ENCODE measurements around the gene SPRR4.
A peak's percentile ranks its signal among the peaks of the same experiment; 100 is the strongest.
"Not testable (repeated sequence)": the region's sequence is repeated elsewhere in the genome, so short reads cannot be mapped to it uniquely, and the experiment has no call there.

SPRR4 gene

DNA sequence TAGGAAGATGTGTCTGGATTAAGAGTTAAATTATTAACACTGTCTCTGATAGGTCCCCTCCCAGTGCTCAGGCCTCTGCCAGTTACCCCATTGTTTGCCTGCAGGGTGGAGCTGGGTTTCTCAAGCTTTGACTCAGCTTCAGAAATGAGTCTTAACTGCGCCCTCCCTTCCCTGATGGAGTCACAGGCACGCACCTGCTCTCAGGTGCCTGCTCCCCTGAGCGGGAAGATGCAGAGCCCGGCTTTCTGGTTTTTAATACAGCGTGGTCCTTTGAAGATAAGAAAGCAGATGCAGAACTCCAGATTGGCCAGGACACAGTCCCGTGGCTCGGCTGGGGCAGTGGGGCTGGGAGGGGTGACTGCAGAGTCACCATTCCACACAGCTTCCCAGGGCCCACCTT lies 3.2 kb upstream of the SPRR4 start:
- no peak for FAIRE-seq

DNA sequence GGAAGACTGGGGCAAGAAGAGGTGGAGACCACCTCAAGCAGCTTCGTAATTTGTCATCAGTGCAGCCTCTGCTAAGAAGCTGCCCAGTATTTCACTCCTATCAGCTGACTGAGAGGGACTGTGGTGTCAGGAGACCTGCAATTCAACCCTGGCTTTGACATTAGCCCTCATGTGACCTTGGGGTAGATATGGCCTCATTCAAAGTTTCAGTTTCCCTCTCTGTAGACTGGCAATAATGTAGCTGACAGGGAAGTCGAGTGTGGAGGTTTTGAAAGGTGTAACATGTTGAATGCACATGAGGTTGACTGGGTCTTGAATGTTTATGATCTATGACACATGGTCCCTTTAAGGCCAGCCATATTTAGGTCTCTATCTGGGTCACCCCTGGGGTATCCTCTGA lies 2.2 kb upstream of the SPRR4 start:
- FAIRE-seq = no peak

DNA sequence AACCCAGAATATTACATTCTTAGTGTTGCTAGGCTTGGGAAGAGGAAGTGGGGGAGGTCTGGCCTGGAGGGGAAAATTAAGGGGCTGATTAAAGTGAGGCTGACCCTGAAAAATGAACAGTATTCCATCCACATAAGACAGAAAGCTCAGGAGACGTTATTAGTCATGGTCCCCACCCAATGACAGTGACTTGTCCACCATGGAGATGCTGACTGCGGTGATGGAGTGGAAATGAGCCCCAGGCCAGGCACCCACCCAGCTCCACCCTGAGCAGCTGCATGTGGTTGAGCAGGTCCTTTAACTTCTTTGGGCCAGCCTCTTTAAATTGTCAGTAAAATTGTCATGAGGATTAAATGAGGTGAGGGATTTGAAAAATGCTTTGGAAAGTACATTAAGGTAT lies 1.4 kb upstream of the SPRR4 start:
- no peak for FAIRE-seq

DNA sequence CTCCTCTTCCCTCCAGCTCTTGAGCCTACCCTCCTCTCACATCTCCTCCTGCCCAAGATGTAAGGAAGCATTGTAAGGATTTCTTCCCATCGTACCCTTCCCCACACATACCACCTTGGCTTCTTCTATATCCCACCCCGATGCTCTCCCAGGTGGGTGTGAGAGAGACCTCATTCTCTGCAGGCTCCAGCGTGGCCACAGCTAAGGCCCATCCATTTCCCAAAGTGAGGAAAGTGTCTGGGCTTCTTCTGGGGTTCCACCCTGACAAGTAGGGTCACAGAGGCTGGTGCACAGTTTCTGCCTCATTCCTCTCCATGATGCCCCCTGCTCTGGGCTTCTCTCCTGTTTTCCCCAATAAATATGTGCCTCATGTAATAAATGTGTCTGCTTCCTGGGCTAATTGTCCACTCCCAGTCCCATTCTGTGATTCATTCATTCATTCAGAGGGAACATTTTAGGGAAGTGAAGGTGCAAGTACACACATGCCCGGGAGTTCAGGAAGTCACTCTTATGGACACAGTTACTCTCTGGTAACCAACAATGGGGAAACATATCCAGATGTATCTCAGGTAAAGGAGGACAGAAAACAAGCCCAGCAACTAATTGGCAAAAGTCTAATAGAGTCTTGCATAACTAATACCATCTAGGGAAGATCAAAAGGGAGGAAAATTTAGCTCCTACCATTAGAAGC lies 1.9 kb downstream of the SPRR4 start:
- no peak for FAIRE-seq

DNA sequence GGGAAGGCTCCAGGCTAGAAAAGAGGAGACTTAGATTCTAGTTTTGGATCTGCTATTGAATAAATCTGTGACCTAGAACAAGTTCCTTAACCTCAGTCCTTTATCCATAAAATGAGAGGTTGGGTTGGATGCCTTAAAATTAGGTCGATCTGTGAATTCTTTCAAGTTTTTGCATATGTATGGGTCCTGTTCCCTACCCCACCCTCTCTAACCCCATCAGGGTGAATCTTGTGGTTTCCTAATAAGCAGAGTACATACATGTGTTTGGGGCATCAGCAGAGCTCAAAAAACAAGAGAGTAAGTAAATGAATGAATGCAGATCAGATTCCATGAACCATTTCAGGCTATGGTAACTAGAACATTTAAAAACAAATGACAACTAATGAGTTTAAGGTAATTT lies 6.2 kb downstream of the SPRR4 start:
- no peak for FAIRE-seq

GRCh38 chr1:152977614-152978013 lies 7.2 kb downstream of the SPRR4 start:
- FAIRE-seq = no peak

GRCh38 chr1:152980676-152981075 lies 10.2 kb downstream of the SPRR4 start:
- FAIRE-seq = no peak

DNA sequence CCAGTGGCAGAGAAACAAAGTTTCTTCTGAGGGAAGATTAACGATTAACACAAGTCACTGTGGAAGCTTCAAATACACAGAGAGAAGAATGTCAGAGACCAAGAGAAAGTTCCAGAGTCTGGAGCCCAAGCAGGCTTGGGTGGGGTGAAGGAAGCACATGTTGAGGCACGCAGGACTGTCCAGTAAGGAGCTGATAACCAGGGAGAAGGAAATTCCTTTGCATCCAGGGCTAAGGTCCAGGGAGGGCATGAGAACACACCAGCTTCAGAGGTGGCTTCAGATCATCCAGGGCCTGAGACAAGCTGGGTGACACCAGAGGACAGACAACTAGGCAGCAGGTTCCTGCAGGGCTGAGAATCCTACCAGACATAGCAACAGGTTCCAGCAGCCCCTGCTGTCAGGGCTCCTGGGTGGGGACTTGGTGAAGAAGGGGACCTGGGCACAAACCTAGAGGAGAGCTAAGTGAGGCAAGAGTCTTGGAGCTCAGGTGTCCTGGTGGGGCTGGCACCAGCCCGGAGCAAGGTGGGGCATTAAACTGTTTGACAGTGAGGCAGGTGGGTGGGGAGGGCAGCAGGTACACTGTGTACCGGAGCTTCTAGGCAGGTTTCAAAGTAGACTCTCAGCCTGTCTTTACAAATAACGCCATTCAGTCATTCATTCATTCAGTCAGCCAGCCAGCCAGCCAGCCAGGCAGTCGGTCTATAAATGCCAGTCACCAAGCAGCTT lies 10.9 kb downstream of the SPRR4 start:
- FAIRE-seq = no peak

DNA sequence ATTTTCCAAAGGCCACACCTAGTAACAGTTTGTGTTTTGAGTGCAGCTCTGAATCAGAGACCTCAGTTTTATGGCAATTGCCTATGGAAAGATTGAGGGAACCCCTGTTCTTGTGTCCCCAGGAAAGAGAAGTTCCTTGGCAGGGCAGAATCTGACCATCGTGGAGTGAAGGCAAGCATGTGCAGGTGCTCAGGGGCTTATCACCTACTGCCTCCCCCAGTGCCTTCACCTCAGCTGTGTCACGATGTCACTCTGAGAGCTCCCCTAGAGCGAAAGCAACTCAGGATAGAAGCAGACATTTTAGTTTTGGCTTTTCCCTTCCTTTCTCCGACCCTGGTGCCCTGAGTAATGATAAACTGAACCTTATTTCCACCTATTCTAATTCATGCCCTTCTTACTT lies 11.6 kb downstream of the SPRR4 start:
- FAIRE-seq = no peak

DNA sequence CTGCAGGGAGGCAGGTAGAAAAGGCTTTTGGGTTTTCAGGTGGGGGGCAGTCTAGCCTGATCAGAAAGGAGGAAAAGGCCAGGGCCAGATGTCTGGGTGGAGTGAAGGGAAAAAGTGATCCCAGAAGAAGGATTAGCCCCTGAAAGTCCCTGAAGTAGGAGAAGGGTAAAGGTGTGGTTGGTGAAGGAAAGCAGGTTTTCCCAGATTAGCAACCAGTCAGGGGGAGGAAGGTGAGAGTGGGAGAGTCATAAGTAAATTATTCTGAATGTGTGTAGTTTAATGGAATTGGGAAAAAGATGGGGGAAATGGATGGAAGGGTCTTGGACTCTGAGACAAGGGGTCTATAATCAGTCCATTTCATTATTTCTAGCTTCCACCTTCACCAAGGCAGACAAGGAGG lies 12.8 kb downstream of the SPRR4 start:
- no peak for FAIRE-seq

DNA sequence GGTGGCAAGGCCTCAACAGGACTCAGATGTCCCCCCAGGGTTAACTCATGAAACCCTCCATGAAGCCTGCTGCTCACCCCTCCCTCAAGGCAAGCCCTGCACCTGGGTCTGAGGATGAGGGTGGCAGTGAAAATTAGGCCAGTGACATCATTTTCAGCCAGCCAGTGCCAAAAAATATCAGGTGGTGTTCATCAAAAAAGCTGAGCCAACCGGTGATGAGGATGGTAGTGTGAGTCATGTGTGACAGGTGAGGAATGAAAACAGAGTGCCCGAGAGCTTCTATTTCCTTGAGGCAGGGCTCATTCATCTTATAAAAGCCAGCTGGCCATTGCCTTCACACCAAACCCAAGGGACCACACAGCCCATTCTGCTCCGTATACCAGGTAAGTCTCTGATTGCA lies 13.3 kb downstream of the SPRR4 start, which contains the start of gene SPRR1A:
Gene SPRR1A, plus strand, starts transcription at position 339 of the 400 bp plus-strand sequence. CDS start 1,150 bp downstream, outside the sequence.
- no peak for FAIRE-seq

GRCh38 chr1:152986578-152986977 lies 16.1 kb downstream of the SPRR4 start:
- peak; percentile 64 for FAIRE-seq

GRCh38 chr1:152993186-152993585 lies 22.7 kb downstream of the SPRR4 start:
- no peak for FAIRE-seq

GRCh38 chr1:152995842-152996241 lies 25.4 kb downstream of the SPRR4 start:
- no peak for FAIRE-seq

DNA sequence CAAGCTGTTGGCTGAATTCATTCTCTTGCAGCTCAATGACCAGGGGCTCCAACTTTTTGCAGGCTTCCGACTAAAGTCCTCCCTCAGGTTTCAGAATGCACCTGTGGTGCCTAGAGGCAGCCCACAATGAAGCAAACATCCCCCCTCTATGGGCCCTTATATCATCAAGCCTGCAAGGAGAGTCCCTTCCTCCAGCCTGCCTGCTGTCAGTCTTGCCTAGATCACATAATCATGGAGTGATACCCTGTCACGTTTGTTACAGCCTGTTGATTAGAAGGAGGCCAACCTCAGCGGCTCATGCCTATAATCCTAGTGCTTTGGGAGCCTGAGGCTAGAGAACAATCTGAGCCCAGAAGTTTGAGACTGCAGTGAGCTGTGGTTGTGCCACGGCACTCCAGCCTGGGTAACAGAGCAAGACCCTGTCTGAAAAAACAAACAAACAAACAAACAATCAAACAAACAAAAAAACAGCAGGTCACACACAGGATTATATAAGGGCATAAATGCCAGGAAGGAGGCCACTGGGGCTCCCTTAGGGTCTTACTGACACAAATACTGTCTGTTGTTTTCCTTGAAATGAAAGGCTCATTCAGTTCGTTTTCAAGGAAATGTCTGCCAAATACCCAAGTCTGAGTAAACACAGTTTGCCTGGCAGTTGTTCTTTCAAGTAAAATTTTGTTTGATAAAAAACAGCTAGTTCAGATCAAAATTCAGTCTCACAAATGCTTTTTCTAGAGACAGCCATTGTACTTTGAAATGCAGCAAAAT lies 26.4 kb downstream of the SPRR4 start:
- FAIRE-seq = no peak

DNA sequence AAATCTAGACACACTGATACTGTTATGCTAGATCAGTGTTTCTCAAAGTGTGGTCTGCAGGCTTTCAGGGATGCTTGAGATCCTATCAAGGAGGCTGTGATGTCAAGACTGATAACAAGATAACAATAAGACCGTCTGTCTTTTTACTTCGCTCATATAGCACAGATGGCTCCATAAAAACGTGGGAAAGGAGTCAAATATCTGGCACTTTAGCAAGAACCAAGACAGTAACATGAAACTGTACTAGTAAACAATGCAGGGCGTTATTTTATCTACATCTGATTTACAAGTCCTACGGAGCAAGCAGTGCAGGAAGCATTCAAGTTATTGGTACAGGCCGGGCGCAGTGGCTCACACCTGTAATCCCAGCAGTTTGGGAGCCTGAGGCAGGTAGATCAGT lies 27.5 kb downstream of the SPRR4 start:
- no peak for FAIRE-seq

GRCh38 chr1:152998476-152998875 lies 28.0 kb downstream of the SPRR4 start:
- no peak for FAIRE-seq

DNA sequence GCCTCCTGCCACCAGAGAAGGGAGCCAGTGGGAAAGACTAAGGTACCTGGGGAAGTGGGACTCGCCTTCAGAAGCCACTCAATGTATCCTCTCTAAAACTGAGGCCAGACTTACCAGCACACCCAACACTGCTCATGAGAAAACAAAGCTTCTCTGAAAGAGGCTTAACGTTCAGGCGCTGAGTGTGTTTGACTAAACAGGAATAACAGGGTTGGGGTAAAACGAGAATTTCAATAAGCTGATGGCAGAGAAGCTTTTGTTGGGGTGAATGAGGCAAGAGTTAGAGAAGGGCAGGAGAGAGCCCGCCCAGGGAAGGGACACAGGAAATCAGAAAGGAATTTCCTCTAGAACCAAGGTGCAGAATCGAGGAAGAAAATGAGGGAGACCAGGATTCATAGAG lies 29.4 kb downstream of the SPRR4 start:
- no peak for FAIRE-seq

DNA sequence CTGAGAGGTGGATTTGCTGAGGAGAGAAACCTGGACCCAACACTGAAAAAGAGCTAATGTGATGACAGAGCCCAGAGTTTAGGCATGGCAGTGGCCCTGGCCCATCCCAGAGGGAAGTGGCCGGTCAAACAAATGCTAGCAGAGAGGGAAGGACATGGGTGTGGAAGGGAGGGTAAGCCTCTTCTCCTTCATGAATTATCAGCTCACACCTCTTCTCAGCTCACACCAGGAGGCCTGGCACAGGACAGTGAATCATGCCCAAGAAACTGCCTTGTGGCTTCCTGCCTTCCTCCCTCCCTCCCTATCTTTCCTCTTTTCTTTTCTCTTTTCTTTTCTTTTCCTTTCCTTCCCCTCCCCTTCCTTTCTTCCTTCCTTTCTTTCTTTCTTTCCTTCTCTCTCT lies 29.8 kb downstream of the SPRR4 start:
- FAIRE-seq = no peak

GRCh38 chr1:153001382-153001781 lies 30.9 kb downstream of the SPRR4 start, which contains the start of gene SPRR3:
TSS of gene SPRR3 (plus strand) at chr1:153001749. CDS start at chr1:153003021, 1,272 bp downstream.
- FAIRE-seq = no peak

DNA sequence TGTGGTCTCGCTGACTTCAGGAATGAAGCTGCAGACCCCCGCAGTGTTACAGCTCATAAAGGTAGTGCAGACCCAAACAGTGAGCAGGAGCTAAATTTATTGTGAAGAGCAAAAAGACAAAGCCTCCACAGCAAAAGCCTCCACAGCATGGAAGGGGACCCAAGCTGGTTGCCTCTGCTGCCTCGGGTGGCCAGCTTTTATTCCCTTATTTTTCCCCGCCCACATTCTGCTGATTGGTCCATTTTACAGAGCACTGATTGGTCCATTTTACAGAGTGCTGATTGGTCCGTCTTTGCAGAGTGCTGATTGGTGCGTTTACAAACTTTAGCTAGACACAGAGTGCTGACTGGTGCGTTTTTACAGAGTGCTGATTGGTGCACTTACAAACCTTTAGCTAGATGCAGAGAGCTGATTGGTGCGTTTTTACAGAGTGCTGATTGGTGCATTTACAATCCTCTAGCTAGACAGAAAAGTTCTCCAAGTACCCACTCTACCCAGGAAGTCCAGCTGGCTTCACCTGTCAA lies 40.8 kb downstream of the SPRR4 start:
- not testable (repeated sequence) for FAIRE-seq

DNA sequence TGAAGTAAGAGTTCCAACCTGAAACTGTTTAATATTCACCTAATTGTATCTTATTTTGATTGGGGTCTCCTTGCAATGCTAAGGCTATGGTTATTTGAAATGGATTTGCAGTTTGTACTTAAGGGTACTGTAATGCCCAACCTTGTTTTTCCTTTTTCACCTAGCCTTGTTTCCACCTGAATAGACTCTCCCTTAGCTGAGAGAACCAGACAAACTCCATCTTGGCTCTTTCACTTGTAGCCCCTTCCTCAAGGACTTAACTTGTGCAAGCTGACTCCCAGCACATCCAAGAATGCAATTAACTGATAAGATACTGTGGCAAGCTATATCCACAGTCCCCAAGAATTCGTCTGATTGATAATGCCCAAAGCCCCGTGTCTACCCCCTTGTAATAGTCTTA lies 51.4 kb downstream of the SPRR4 start:
- not testable (repeated sequence) for FAIRE-seq

Data from A204.1 (cell line).